GM12878 (cell line): ENCODE results near the gene WWP2. TPM values are rescaled to one million over a fixed set of nuclear protein-coding genes. Genes with fewer than 3 reads are reported as not detected.
A peak's percentile ranks its signal among the peaks of the same experiment; 100 is the strongest.

ENCODE experiments used
- ATAC-seq: fragments of 200-7000 bp; cut with Tn5 transposase; 3 replicates; pipeline ENCODE4 v1.9.1; 2020; ENCODE audit warnings: mild to moderate bottlenecking, moderate library complexity
- BruUV-seq: library from RNA; stranded (reverse); fragments of 400-500 nt; replicated peaks from 2 replicates; lab custom pipeline; 2021; lab: Mats Ljungman, UMichigan
- CTCF ChIA-PET: fragments of 300-600 bp; sonication (Branson Sonifier 250); formaldehyde crosslinking; extraction: SDS; loops from one replicate; lab custom pipeline; 2021; ENCODE audit warnings: inconsistent platforms; lab: Yijun Ruan, JAX
- POLR2A ChIA-PET: fragments of 350-600 bp; formaldehyde crosslinking; extraction: SDS; loops from one replicate; lab custom pipeline; 2021; ENCODE audit warnings: inconsistent platforms; lab: Charles Lee
- RAD21 ChIA-PET: fragments of 300-600 bp; sonication (Branson Sonifier 250); formaldehyde crosslinking; loops from one replicate; lab custom pipeline; 2023; ENCODE audit warnings: antibody characterized with exemption; ENCODE audit not compliant: unreplicated experiment; lab: Charles Lee
- SMC1A ChIA-PET: fragments of 300-600 bp; sonication (Branson Sonifier 250); formaldehyde crosslinking; loops from one replicate; lab custom pipeline; 2023; ENCODE audit not compliant: unreplicated experiment, uncharacterized antibody; lab: Charles Lee
- DNase-seq: peaks from one replicate; pipeline ENCODE4 v3.0.0-alpha.2; 2011; ENCODE audit warnings: low read depth, low spot score
- FAIRE-seq: peaks from 3 replicates; lab custom pipeline; 2011; peaks lifted over from hg19 to GRCh38; lab: Jason Lieb, UNC
- H2AFZ ChIP-seq: 2 replicates; pipeline ENCODE4 v1.6.0; 2011; ENCODE audit warnings: low read depth, low read length, control low read depth; ENCODE audit not compliant: control insufficient read depth
- H3K27ac ChIP-seq: 2 replicates; pipeline ENCODE4 v1.5.1; 2011; ENCODE audit warnings: control low read depth; ENCODE audit not compliant: control insufficient read depth, insufficient read depth
- H3K27me3 ChIP-seq, 2 experiments: replicated peaks in 1 of 2; 2 replicates each; pipeline versions ENCODE4 v1.6.0 to v1.6.1; 2011; ENCODE audit warnings: low read length in 1 of 2; ENCODE audit not compliant: control insufficient read depth in 2 of 2, insufficient read depth in 2 of 2
- H3K36me3 ChIP-seq, 2 experiments: 2 replicates each; pipeline ENCODE4 v1.5.1; 2011; ENCODE audit warnings: low read length in 1 of 2; ENCODE audit not compliant: control insufficient read depth in 2 of 2, insufficient read depth in 2 of 2
- H3K4me1 ChIP-seq: 2 replicates; pipeline ENCODE4 v1.6.1; 2011; ENCODE audit warnings: mild to moderate bottlenecking, low read length, moderate library complexity, mixed read lengths; ENCODE audit not compliant: control insufficient read depth, insufficient read depth
- H3K4me2 ChIP-seq: 2 replicates; pipeline ENCODE4 v1.6.0; 2011; ENCODE audit warnings: control low read depth; ENCODE audit not compliant: control insufficient read depth, insufficient read depth
- H3K4me3 ChIP-seq: fragments of 200-600 bp; sonication (generic); 2 replicates; pipeline ENCODE4 v1.5.1; 2016
- H3K79me2 ChIP-seq: 2 replicates; pipeline ENCODE4 v1.6.0; 2011; ENCODE audit warnings: low read length; ENCODE audit not compliant: control insufficient read depth, insufficient read depth
- H3K9ac ChIP-seq: 2 replicates; pipeline ENCODE4 v1.8.0; 2011; ENCODE audit warnings: low read length, control low read depth, mixed read lengths; ENCODE audit not compliant: control insufficient read depth, insufficient read depth
- H3K9me3 ChIP-seq: replicated peaks from 3 replicates; pipeline ENCODE4 v1.5.1; 2011; ENCODE audit warnings: mild to moderate bottlenecking, low read length; ENCODE audit not compliant: control insufficient read depth, insufficient read depth
- H4K20me1 ChIP-seq: 2 replicates; pipeline ENCODE4 v1.6.0; 2011; ENCODE audit not compliant: control insufficient read depth, insufficient read depth
- FOS ChIP-seq: IDR thresholded peaks from 3 replicates; pipeline ENCODE4 v1.6.1; 2011; ENCODE audit warnings: borderline replicate concordance; ENCODE audit not compliant: insufficient read length; ENCODE audit errors: extremely low read depth
- POLR2A ChIP-seq: IDR thresholded peaks from 2 replicates; pipeline ENCODE4 v1.6.1; 2011; ENCODE audit warnings: low read depth, mild to moderate bottlenecking, low read length
- POLR2AphosphoS5 ChIP-seq: IDR thresholded peaks from 2 replicates; pipeline ENCODE4 v1.6.1; 2011; ENCODE audit warnings: mild to moderate bottlenecking, low read length, inconsistent platforms
- TCF7 ChIP-seq: IDR thresholded peaks from 2 replicates; pipeline ENCODE4 v1.6.1; 2014; ENCODE audit warnings: antibody characterized with exemption, borderline replicate concordance
- WGBS: methylation state at CpG from one replicate; pipeline ENCODE4 v1.1.6; 2016; ENCODE audit warnings: low lambda C conversion rate; ENCODE audit not compliant: insufficient replicate concordance, insufficient coverage; ENCODE audit errors: missing lambda C conversion rate; 5-methylcytosine and 5-hydroxymethylcytosine counted together
- in situ Hi-C: fragments of 300-500 bp; cut with MboI; formaldehyde crosslinking; loops from 9 replicates; pipeline ENCODE4 v1.14.3; 2018; ENCODE audit warnings: mixed read lengths
- intact Hi-C: fragments of 100-400 bp; cut with micrococcal nuclease; formaldehyde crosslinking; loops from one replicate; pipeline ENCODE4 v1.14.2; 2022; ENCODE audit not compliant: unreplicated experiment
- polyA plus RNA-seq, 11 experiments: library from polyadenylated mRNA; depleted of rRNA in 4 of 11; unstranded in 6 of 11; stranded (reverse) in 5 of 11; fragments of >200 nt; fragmentation: Nextera tagmentation in 4 of 11; fragmentation: Illumina TruSeq in 1 of 11; extraction: Ambion mirVana in 4 of 11; extraction: Trizol in 1 of 11; gene quantifications; 1 replicate in 1 of 11; 2 replicates in 10 of 11; pipeline versions ENCODE4 v1.2.1 to v1.2.3, GENCODE V29; 2011 to 2016; ENCODE audit warnings: inconsistent platforms in 2 of 11, missing spikeins in 2 of 11, low read depth in 1 of 11
- total RNA-seq, 4 experiments: library from RNA; depleted of rRNA in 3 of 4; stranded (reverse); fragments of >200 nt in 3 of 4; fragmentation: Illumina TruSeq in 1 of 4; extraction: Trizol in 1 of 4; gene quantifications; 2 replicates each; pipeline versions ENCODE4 v1.2.1 to v1.2.3, GENCODE V29; 2013 to 2021

The WWP2 gene
- total and polyA plus RNA-seq, 10 of the 15 experiments (the other 5 are each of a cell fraction or from before 2014, with no cell fraction given) = 2.8 to 47.0 (median 23.8) TPM

DNA sequence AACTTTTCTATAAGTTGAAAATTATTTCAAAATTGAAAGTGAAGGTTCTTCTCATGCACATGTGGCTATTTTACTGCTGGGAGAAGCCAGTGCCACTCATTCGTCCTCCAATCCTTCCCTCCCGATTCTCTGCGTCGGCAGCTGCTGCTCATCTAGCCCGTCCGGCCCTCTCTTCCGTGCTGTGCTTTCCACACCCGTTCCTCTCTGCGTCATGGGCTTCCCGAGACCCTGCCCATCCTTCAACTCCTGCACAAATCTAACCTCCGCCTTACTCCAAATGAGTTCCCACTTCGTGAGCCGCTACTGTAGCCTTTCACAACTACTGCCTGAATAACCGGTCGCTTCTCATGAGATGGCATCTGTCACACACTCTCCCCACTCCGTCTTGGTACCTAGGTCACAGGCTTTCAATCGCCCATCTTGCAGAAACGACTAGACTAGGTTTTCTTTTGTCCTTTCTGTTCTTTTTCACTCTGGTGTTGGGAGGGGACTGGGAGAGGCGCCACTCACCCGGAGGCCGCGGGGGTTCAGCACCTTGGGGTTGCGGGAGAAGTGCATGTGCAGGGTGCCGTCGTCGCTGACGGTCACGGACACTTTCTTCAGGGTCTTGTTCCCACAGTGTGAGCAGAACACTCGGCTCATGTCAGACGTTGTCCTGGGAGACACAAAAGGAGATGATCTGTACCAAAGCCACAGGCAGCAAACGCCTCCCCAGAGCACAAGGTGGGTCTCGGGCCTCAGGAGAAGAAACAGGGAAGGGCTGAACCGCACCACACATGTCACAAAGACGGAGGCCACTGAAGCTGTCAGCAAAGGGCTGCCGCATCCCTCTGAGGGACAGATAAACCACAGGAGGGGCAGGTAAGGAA lies 17.5 kb upstream of the WWP2 start:
- Histone ChIP-seq H3K9ac (no peak overlapping the region), H3K4me1 (no peaks in the 10 kb centered on the region), H3K4me3 (no peak overlapping the region), H3K4me2 (no peak overlapping the region), H3K36me3 (peaks cover 41 to 60% of the 10 kb centered on the region in 2 experiments), H3K79me2 (peaks cover 1% of the 10 kb centered on the region), H3K9me3 (no peaks in the 10 kb centered on the region), H4K20me1 (no peaks in the 10 kb centered on the region), H2AFZ (no peak overlapping the region), H3K27me3 (no peaks in the 10 kb centered on the region), H3K27ac (no peak overlapping the region)
- ATAC-seq = no peak
- ChIA-PET SMC1A (no interaction called here), CTCF (interaction anchor here (2.0 to 2.7 kb wide), 2 partner anchors 10 to 349 kb away, joined by 6 to 11 read pairs; partner anchors contain the start of gene NOB1), RAD21 (no interaction called here), POLR2A (no interaction called here)
- 97% methylated on average over 34 of the region's 35 CpGs for WGBS
- BruUV-seq = no TSS peak
- no peak for FAIRE-seq
- in situ Hi-C loops = no loop called here
- TF ChIP-seq POLR2A = peak; percentile 38
- no peak for TF ChIP-seq TCF7
- intact Hi-C loops = no loop called here
- DNase-seq = no peak

DNA sequence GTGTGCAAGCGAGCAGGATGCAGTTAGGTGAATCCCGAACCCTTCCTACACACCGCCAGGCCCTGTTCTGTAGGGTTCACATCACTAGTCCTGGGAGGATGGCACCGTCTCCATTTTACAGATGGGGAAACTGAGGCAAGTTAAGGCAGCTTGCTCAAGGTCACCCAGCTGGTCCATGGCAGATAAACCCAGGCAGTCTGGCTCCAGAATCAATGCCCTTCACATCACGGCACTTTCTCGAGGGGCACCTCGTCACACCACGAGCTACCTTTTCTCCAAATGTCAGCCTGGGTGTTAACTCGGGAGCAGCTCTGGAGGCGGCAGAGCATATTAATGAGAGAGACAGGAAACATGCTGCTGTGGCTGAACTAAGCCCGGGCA lies 16.9 kb upstream of the WWP2 start:
- H3K36me3 ChIP-seq = peaks cover 40 to 64% of the 10 kb centered on the region in 2 experiments
- POLR2A ChIA-PET = interaction anchor here (0.9 kb wide), 1 partner anchor 8 kb away, joined by 3 read pairs; no protein-coding TSS in a partner anchor
- 93% methylated on average over 11 of the region's 11 CpGs for WGBS

More for the DNA sequence above, 16.9 kb upstream of the WWP2 start:
- Histone ChIP-seq H4K20me1 (no peaks in the 10 kb centered on the region), H3K4me1 (no peaks in the 10 kb centered on the region), H3K9me3 (no peaks in the 10 kb centered on the region), H3K27me3 (no peaks in the 10 kb centered on the region), H2AFZ (no peak overlapping the region), H3K79me2 (peaks cover 2% of the 10 kb centered on the region), H3K4me3 (no peak overlapping the region), H3K4me2 (no peak overlapping the region), H3K9ac (no peak overlapping the region), H3K27ac (no peak overlapping the region)
- TF ChIP-seq FOS (no peak), POLR2AphosphoS5 (0 out of 2 replicates have a peak, but pooled peaks have one; percentile 24)
- ChIA-PET RAD21 (no interaction called here), CTCF (interaction anchor here (1.0 to 2.7 kb wide), 3 partner anchors 9 to 350 kb away, joined by 3 to 11 read pairs (median 6); partner anchors contain the start of gene NOB1), SMC1A (no interaction called here)
- BruUV-seq = no TSS peak
- FAIRE-seq (no peak), ATAC-seq (no peak), DNase-seq (no peak)
- in situ Hi-C loops (no loop called here), intact Hi-C loops (no loop called here)
